Mammary epithelial cell (primary cell): ENCODE measurements around the gene NTNG1.

Source experiments
- CTCF ChIP-seq, 2 donors: IDR thresholded peaks in 1 of 2; conservative IDR thresholded peaks in 1 of 2; 2 replicates each; pipeline ENCODE4 v1.5.1; 2011 to 2012; ENCODE audit warnings: inconsistent platforms in 2 of 2, low read length in 2 of 2, mild to moderate bottlenecking in 2 of 2, control low read depth in 1 of 2, low read depth in 1 of 2; ENCODE audit not compliant: insufficient read depth in 1 of 2; ENCODE audit errors: extremely low read depth in 1 of 2
- EZH2 ChIP-seq: IDR thresholded peaks from 2 replicates; pipeline ENCODE4 v1.6.1; 2012; ENCODE audit warnings: low read length, inconsistent platforms, borderline replicate concordance

GRCh38 chr1:107147843-107148242, 7.0 kb downstream of the NTNG1 start:
- TF ChIP-seq CTCF (conservative IDR thresholded peaks at IDR 0.05 in 1 of 2, IDR thresholded peaks at IDR 0.05 in 1 of 2; ENCODE audit: extremely low read depth in 1 of 2, insufficient read depth in 1 of 2, low read depth in 1 of 2, low read length in 2 of 2) (no peak), EZH2 (no peak)
